ENCODE data around the gene KRT73. TPM values are rescaled to one million over a fixed set of nuclear protein-coding genes. Genes with fewer than 3 reads are reported as not detected.

KRT73 gene
- total and polyA plus RNA-seq, 8 donors, result not detected

GRCh38 chr12:52629281-52630007 lies 11.1 kb upstream of the KRT73 start:
- 69 to 83% (median 77%) methylated on average over 12 of the region's 12 CpGs for WGBS, 5 donors
- no peak for DNase-seq
- Histone ChIP-seq H3K27ac (no peak overlapping the region), H3K27me3 (no peaks in the 10 kb centered on the region), H3K4me1 (peaks cover 0 to 10% (median 0%) of the 10 kb centered on the region in 4 donors), H3K36me3 (no peaks in the 10 kb centered on the region), H3K9me3 (no peaks in the 10 kb centered on the region), H3K4me3 (no peak overlapping the region)
- TF ChIP-seq CTCF (IDR thresholded peaks at IDR 0.05) (no peak), POLR2A (IDR thresholded peaks at IDR 0.05) (no peak), POLR2AphosphoS5 (IDR thresholded peaks at IDR 0.05) (no peak), EP300 (IDR thresholded peaks at IDR 0.05) (no peak)
- intact Hi-C loops (cut with DNase I; ENCODE audit: low total_unique reads), result no loop called here

GRCh38 chr12:52628841-52629240 lies 10.5 kb upstream of the KRT73 start:
- TF ChIP-seq EP300 (IDR thresholded peaks at IDR 0.05) (no peak), POLR2AphosphoS5 (IDR thresholded peaks at IDR 0.05) (no peak), POLR2A (IDR thresholded peaks at IDR 0.05) (no peak), CTCF (IDR thresholded peaks at IDR 0.05) (no peak)

GRCh38 chr12:52628111-52628507 lies 9.8 kb upstream of the KRT73 start:
- Histone ChIP-seq H3K4me1 (peaks cover 0 to 6% (median 0%) of the 10 kb centered on the region in 4 donors), H3K9me3 (no peaks in the 10 kb centered on the region), H3K27me3 (no peaks in the 10 kb centered on the region), H3K27ac (no peak overlapping the region), H3K36me3 (no peaks in the 10 kb centered on the region), H3K4me3 (no peak overlapping the region)
- TF ChIP-seq POLR2AphosphoS5 (IDR thresholded peaks at IDR 0.05) (no peak), POLR2A (IDR thresholded peaks at IDR 0.05) (no peak), EP300 (IDR thresholded peaks at IDR 0.05) (no peak), CTCF (IDR thresholded peaks at IDR 0.05) (no peak)
- 73 to 84% (median 78%) methylated on average over 4 of the region's 4 CpGs for WGBS, 5 donors
- DNase-seq, result no peak
- intact Hi-C loops (cut with DNase I; ENCODE audit: low total_unique reads), result no loop called here

More at GRCh38 chr12:52628841-52629240, 10.5 kb upstream of the KRT73 start:
- 57 to 79% (median 66%) methylated on average over 2 of the region's 2 CpGs for WGBS, 5 donors
- Histone ChIP-seq H3K4me3 (no peak overlapping the region), H3K27me3 (no peaks in the 10 kb centered on the region), H3K4me1 (peaks cover 0 to 6% (median 0%) of the 10 kb centered on the region in 4 donors), H3K27ac (no peak overlapping the region), H3K9me3 (no peaks in the 10 kb centered on the region), H3K36me3 (no peaks in the 10 kb centered on the region)
- intact Hi-C loops (cut with DNase I; ENCODE audit: low total_unique reads), result no loop called here
- no peak for DNase-seq

- H3K27ac ChIP-seq, result no peak overlapping the region
- no peaks in the 10 kb centered on the region for H3K9me3 ChIP-seq
- H3K27me3 ChIP-seq, result no peaks in the 10 kb centered on the region
- WGBS, 5 donors, result 58 to 77% (median 69%) methylated on average over 2 of the region's 2 CpGs
- no peak for TF ChIP-seq POLR2A (IDR thresholded peaks at IDR 0.05)
- no peak for TF ChIP-seq CTCF (IDR thresholded peaks at IDR 0.05)
- TF ChIP-seq POLR2AphosphoS5 (IDR thresholded peaks at IDR 0.05), result no peak
- TF ChIP-seq EP300 (IDR thresholded peaks at IDR 0.05), result no peak
- intact Hi-C loops (cut with DNase I; ENCODE audit: low total_unique reads), result no loop called here
- peaks cover 0 to 6% (median 0%) of the 10 kb centered on the region in 4 donors for H3K4me1 ChIP-seq
- no peaks in the 10 kb centered on the region for H3K36me3 ChIP-seq
- no peak for DNase-seq
- H3K4me3 ChIP-seq, result no peak overlapping the region
Measured at GRCh38 chr12:52627395-52628110, 9.2 kb upstream of the KRT73 start.
